ENCODE measurements around the gene EPS8L2. TPM values are rescaled to one million over a fixed set of nuclear protein-coding genes. Genes with fewer than 3 reads are reported as not detected.

EPS8L2 gene
- total RNA-seq, 1 donor from 2014 or later, result 2.2 TPM

DNA sequence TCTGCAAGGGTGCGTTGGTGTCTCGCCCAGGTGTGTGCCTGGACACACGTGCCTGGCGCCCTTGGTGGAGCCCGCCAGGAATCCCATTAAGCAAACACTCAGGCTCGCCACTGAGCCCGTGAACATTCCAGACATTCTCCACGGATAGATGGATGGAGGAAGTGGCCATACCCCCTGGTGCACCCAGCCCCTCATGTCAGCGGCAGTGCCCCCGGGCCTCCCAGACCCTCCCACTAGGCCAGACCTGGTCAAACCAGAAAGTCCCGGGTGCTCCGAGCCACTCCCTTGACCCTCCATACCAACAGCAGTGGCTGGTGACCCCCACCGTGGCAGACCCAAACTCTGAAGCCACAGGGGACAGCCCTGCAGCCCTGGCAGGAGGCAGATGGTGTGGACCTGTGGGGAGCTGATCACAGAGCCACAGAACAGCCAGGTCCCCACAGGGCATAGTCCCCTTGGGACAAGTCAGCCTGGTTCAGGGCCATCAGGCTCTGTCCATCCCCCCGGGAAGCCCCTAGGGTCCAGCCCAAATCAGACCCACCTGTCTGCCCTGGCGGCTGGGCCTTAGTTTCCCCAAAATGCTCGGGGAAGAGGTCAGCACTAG is 1.9 kb downstream of the EPS8L2 start:
- Histone ChIP-seq H3K9me3 (replicated peaks) (no peaks in the 10 kb centered on the region), H3K27ac (replicated peaks) (peak overlapping the region; percentile 56), H3K4me1 (peaks cover 45% of the 10 kb centered on the region), H3K36me3 (peaks cover 2% of the 10 kb centered on the region), H3K27me3 (ENCODE audit: low read depth) (peaks cover 71% of the 10 kb centered on the region), H3K4me3 (no peak overlapping the region)
- no peak for DNase-seq
- intact Hi-C loops (cut with micrococcal nuclease), result no loop called here
- TF ChIP-seq, protein P1, sequence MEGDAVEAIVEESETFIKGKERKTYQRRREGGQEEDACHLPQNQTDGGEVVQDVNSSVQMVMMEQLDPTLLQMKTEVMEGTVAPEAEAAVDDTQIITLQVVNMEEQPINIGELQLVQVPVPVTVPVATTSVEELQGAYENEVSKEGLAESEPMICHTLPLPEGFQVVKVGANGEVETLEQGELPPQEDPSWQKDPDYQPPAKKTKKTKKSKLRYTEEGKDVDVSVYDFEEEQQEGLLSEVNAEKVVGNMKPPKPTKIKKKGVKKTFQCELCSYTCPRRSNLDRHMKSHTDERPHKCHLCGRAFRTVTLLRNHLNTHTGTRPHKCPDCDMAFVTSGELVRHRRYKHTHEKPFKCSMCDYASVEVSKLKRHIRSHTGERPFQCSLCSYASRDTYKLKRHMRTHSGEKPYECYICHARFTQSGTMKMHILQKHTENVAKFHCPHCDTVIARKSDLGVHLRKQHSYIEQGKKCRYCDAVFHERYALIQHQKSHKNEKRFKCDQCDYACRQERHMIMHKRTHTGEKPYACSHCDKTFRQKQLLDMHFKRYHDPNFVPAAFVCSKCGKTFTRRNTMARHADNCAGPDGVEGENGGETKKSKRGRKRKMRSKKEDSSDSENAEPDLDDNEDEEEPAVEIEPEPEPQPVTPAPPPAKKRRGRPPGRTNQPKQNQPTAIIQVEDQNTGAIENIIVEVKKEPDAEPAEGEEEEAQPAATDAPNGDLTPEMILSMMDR (IDR thresholded peaks at IDR 0.05; ENCODE audit: borderline replicate concordance), result no peak

DNA sequence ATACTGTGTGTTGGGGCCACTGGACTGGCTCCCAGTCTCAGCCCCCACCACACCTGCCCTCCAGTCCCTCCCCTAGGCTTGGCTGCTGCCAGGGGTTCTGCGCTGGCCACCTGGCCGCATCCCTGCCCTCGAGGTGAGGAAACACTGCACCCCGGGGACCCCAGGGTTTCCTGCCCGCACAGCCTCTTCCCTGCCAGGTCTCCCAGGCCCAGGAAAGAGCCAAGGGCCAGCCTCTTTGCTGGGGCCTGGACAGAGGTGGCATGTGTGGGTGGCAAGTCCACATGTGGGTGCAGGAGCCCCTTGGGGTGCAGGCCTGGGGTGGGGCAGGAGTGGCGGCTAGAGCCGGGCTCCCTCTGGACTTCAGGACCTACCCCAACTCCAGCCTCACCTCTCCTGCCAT is 2.5 kb downstream of the EPS8L2 start:
- Histone ChIP-seq H3K4me3 (no peak overlapping the region), H3K4me1 (peaks cover 45% of the 10 kb centered on the region), H3K27me3 (ENCODE audit: low read depth) (peaks cover 77% of the 10 kb centered on the region), H3K27ac (replicated peaks) (no peak overlapping the region), H3K9me3 (replicated peaks) (no peaks in the 10 kb centered on the region), H3K36me3 (no peaks in the 10 kb centered on the region)
- TF ChIP-seq, protein P1 (IDR thresholded peaks at IDR 0.05; ENCODE audit: borderline replicate concordance), result no peak
- no peak for DNase-seq
- intact Hi-C loops (cut with micrococcal nuclease), result no loop called here

DNA sequence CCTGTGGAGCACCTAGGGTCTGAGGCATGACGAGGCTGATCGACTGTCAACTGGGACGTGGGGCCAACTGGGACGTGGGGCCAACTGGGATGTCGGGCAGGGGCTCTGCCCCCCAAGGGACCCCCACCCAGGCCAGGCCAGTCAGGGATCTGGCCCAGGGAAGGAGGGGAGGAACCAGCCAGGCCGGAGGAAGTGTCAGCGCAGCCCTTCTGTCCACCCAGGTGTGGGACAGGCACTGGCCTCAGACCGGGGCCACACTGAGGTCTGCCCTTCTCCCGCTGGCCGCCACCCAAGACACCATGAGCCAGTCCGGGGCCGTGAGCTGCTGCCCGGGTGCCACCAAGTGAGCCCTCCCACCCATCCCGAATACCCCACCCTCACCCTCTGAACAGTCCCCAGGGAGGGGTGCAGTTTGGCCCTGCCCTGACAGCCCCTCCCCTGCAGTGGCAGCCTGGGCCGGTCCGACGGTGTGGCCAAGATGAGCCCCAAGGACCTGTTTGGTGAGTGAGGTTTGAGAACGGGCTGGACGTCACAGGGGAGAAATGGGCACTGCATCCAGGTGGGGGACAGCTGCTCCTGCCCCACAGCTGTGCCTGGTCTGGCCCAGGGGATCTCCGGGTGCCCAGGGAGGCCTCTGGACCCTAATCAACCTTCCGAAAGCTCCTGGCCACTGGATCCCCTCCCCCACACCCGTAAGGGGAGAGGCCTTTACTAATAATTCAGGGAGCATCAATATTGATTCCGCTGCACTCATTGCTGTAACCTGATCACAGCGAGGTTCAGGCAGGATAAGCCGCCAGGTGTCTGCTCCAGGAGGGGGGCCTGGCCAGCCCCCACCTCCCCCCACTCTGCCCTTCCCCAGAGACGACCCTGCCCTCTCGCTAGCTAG is 3.3 kb downstream of the EPS8L2 start:
- intact Hi-C loops (cut with micrococcal nuclease), result no loop called here
- Histone ChIP-seq H3K4me3 (no peak overlapping the region), H3K27me3 (ENCODE audit: low read depth) (peaks cover 85% of the 10 kb centered on the region), H3K9me3 (replicated peaks) (no peaks in the 10 kb centered on the region), H3K4me1 (peaks cover 43% of the 10 kb centered on the region), H3K36me3 (no peaks in the 10 kb centered on the region), H3K27ac (replicated peaks) (no peak overlapping the region)
- no peak for DNase-seq
- TF ChIP-seq, protein P1 (IDR thresholded peaks at IDR 0.05; ENCODE audit: borderline replicate concordance), result no peak

DNA sequence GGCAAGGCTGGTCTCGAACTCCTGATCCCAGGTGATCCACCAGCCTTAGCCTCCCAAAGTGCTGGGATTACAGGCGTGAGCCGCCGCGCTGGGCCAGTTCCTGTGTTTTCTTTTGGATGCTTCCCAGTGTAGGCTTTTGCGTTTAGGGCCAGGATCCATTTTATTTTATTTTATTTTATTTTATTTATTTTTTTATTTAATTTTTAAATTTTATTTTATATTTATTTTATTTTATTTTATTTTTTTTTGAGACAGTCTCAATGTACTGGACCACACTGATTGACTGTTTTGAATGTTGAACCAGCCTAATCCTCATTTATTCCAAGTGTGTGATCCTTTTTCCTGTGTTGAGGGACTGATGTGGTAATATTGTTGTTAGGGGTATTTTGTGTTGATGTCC is 8.4 kb downstream of the EPS8L2 start:
- peaks cover 9% of the 10 kb centered on the region for H3K9me3 ChIP-seq (replicated peaks)
- no peak overlapping the region for H3K4me3 ChIP-seq
- H3K27me3 ChIP-seq (ENCODE audit: low read depth), result peaks cover 59% of the 10 kb centered on the region
- TF ChIP-seq, protein P1 (IDR thresholded peaks at IDR 0.05; ENCODE audit: borderline replicate concordance), result no peak
- intact Hi-C loops (cut with micrococcal nuclease), result no loop called here
- no peak overlapping the region for H3K27ac ChIP-seq (replicated peaks)
- DNase-seq, result no peak
- peaks cover 10% of the 10 kb centered on the region for H3K4me1 ChIP-seq
- H3K36me3 ChIP-seq, result no peaks in the 10 kb centered on the region

DNA sequence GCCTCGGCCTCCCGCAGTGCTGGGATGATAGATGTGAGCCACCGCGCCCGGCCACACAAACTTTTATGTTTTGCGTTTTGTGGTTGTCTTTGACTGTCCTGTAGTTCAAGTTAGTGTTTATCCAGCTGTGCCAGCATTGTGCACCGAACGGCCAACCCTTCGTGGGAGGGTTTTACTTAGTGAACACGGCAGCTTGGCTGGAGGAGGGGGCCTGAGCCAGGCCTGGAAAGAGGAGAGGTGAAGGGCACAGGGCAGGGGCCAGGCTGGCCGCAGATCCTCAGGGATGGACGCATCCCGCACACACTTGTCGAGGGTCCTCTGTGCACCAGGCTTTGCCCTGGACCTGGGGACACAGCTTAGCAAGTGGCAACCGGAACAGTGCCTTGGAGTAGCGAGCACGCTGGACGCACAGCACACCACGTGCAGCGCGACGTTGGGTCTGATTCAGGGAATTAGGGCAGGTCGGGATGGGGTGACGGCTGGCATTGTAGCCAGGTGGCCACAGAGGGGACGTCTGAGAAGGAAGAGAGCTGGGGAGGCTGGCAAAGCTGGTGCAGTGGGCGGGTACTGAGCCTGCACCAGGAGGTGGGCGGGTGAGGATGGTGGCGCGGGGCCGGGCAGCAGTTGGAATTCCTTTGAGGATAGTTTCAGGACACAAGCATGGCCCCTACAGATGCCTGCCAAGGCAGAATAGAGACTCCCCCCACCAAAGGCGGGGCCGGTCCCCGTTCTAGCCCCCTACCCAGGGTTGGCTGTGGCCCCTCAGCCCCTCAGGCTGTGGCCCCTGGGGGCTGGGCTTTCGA is 13.4 kb downstream of the EPS8L2 start:
- Histone ChIP-seq H3K27ac (replicated peaks) (no peak overlapping the region), H3K4me3 (no peak overlapping the region), H3K36me3 (no peaks in the 10 kb centered on the region), H3K4me1 (peaks cover 16% of the 10 kb centered on the region), H3K27me3 (ENCODE audit: low read depth) (peaks cover 60% of the 10 kb centered on the region), H3K9me3 (replicated peaks) (peaks cover 9% of the 10 kb centered on the region)
- no peak for DNase-seq
- TF ChIP-seq, protein P1 (IDR thresholded peaks at IDR 0.05; ENCODE audit: borderline replicate concordance), result no peak
- intact Hi-C loops (cut with micrococcal nuclease), result loop anchor here (10.0 kb wide), 1 partner anchor 55 kb away; no protein-coding TSS in a partner anchor

Data from left ventricle myocardium inferior (tissue), 1 donor.